Glomerular endothelial cell (primary cell): ENCODE results near the gene ASXL2. TPM values are rescaled to one million over a fixed set of nuclear protein-coding genes. Genes with fewer than 3 reads are reported as not detected.
"Not testable (repeated sequence)": the region's sequence is repeated elsewhere in the genome, so short reads cannot be mapped to it uniquely, and the experiment has no call there.

Experiments used
- DNase-seq: peaks from one replicate; pipeline ENCODE4 v3.0.0-alpha.2; 2011; ENCODE audit warnings: low read depth, low spot score; ENCODE audit errors: extremely low read depth
- total RNA-seq: library from RNA; depleted of rRNA; stranded (reverse); fragments of >200 nt; gene quantifications from 2 replicates; pipeline ENCODE4 v1.2.3, GENCODE V29; 2015

The ASXL2 gene
- total RNA-seq = 17.5 and 22.6 TPM in 2 replicates

DNA sequence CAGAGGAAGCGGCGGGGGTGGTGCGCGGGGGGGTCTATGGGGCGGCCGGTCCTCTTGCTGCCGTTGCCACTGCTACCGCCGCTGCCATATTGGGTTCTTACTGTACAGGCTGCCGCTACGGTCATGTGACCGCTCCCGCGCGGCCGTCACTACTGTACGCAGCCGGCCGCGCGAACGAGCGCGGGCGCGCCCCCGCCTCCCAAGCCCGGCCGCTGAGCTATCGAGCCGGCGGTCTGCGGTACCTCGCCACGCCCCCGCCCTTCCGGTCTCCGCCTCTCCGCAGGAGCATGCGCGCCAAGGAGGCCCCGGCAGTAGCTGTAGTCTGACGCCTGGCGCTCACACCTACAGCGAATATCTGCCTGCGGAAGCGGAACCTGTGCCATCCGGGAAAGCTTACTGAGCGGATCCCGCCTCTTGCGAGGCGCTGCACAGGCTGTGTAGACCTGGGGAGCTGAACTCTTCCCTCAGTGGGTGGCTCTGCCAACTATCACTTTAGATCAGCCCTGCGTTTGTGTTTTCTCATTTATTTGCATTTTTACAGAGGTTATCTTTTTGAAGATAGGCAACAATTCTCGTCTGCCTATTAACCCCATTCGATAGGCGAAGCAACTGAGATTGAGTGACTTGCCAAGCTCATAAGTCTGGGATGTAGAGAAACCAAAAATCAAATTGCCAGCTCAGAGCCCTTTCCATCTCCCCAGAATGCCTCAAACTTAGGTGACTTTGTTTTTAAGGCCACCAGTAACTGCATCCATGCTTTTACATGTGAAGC, at the start of gene ASXL2:
ASXL2 (minus strand) TSS at position 127 of the 772 bp plus-strand sequence. CDS start 265 bp downstream, outside the sequence.
- DNase-seq = no peak

DNA sequence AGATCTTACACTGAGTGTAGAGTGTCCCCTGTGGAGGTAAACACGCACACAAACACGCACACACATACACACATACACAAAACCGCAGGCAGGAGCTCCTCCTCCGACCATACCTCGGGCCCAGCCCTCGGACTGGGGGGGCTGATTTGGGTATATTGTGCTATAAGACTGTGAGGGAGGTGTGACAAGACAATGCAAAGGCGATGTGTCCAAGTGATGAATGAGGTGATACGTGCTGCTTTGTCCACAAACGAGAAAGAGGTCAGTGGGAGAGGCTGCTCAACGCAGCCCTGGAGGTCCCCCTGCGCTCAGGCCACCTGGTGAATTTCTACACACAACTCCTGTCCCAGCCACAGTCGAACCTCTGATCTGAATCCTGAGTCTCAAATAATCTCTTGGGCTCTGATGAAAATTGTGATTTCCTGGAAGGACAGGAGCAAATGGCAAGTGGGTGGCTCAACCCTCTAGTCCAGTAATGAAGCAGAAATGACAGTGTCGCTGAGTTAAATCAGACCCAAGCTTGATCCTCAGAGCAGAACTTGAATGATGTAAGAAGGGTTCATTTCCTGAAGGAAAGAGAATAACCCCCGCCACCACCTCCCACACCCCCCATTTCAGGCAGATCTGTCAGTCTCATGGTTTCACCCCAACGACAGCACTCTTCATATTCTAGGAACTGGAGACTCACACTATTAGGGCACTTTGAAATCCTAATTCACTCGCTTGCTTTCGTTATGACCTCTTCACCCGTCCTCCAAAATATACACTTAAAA, 48.9 kb upstream of the ASXL2 start:
- DNase-seq = no peak

DNA sequence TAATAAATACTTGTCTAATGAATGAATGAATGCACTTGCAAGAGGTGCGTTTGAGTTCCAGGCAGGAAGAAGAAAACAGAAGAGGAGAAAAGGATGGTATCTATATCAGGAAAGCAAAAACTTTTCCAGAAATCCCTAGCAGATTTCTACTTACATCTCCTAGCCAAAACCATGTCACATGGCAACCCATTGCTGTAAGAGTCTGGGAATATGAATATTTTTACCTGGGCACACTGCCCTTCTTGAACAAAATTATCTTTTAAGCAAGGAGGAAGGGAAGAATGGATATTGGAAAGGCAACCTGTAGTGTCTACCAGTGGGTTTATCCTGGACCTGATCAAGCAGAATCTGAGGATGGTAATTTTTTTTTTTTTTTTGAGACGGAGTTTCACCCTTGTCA, 44.2 kb upstream of the ASXL2 start:
- no peak for DNase-seq

DNA sequence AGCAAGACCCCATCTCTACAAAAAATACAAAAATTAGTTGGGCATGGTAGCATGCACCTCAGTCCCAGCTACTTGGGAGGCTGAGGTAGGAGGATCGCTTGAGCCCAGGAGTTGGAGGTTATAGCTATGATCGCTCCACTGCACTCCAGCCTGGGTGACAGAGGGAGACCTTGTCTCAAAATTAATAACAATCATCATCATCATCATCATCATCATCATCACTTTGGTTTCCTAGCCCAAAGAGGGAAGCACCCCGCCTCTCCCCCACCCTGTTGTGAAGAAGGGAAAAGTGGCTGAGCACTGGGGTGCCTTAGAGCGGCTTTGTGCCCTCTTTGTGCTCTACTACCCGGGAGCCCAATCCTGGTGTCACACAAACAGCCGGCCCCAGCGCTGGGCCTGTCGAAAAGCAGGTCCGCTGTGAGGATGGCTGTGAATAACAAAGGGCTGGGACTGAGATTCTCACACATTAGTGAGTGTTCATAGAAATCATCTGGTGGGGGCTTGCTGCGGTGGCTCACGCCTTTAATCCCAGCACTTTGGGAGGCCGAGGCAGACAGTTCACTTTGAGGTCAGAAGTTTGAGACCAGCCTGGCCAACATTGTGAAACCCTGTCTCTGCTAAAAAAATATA, 42.6 kb upstream of the ASXL2 start:
- no peak for DNase-seq

DNA sequence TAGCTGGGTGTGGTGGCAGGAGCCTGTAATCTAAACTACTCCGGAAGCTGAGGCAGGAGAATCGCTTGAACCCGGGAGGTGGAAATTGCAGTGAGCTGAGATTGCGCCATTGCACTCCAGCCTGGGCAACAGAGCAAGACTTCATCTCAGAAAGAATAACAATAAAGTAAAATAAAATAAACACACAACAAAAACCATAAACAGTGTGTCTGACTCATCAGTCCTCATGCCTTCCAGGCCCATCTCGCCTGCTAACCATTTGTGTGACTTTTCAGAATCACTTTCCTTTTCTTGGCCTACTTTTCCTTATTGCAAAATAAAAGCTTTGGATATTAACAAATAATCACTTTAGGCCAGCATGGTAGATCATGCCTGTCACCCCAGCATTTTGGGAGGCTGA, 42.0 kb upstream of the ASXL2 start:
- DNase-seq = no peak

DNA sequence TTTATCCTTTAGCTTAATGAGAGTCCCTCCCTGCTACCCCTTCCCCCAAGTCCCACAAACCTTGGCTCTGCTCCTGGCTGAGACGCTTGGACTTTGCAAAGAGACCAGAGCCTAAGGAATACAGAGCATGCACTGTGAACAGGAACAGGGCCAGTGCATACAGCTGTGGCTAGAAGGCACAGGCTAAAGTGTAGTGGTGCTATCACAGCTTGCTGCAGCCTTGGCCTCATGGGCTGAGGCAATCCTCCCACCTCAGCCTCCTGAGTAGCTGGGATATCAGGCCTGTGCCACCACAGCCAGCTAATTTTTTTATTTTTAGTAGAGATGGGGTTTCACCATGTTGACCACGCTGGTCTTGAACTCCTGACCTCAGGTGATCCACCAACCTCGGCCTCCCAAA, 39.5 kb upstream of the ASXL2 start:
- no peak for DNase-seq

DNA sequence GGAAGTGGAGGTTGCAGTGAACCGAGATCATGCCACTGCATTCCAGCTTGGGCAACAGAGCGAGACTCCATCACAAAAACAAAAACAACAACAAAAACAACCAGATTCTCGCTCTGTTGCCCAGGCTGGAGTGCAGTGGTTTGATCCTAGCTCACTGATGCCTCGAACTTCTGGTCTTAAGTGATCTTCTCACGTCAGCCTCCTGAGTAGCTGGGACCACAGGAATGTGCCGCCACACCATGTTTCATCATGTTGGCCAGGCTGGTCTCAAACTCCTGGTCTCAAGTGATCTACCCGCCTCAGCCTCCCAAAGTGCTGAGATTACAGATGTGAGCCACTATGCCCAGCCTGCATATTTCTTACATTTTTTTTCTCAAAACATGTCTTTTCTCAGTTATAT, 39.1 kb upstream of the ASXL2 start:
- not testable (repeated sequence) for DNase-seq

DNA sequence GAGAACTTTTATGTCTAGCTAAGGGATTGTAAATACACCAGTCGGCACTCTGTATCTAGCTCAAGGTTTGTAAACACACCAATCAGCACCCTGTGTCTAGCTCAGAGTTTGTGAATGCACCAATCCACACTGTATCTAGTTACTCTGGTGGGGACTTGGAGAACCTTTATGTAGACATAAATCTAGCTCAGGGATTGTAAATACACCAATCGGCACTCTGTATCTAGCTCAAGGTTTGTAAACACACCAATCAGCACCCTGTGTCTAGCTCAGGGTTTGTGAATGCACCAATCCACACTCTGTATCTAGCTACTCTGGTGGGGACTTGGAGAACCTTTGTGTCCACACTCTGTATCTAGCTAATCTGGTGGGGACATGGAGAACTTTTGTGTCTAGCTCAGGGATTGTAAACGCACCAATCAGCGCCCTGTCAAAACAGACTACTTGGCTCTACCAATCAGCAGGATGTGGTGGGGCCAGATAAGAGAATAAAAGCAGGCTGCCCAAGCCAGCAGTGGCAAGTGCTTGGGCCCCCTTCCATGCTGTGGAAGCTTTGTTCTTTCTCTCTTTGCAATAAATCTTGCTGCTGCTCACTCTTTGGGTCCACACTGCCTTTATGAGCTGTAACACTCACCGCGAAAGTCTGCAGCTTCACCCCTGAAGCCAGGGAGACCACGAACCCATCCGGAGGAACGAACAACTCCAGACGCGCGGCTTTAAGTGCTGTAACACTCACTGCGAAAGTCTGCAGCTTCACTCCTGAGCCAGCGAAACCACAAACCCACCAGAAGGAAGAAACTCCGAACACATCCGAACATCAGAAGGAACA, 37.9 kb upstream of the ASXL2 start:
- DNase-seq = not testable (repeated sequence)

DNA sequence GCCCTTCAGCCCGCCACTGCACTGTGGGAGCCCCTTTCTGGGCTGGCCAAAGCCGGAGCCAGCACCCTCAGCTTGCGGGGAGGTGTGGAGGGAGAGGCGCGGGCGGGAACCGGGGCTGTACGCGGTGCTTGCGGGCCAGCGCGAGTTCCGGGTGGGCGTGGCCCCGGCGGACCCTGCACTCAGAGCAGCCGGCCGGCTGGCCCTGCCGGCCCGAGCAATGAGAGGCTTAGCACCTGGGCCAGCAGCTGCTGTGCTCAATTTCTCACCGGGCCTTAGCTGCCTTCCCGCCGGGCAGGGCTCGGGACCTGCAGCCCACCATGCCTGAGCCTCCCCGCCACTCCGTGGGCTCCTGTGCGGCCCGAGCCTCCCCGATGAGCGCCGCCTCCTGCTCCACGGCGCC, 37.1 kb upstream of the ASXL2 start:
- DNase-seq = not testable (repeated sequence)

DNA sequence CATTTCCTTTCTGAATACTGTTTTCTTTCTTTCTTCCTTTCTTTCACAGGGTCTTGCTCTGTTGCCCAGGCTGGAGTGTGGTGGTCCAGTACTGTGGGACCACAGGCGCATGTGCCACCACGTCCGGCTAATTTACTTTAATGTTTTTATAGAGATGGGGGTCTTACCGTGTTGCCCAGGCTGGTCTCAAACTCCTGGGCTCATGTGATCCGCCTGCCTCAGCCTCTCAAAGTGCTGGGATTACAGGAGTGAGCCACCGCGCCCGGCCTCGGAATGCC, 35.3 kb upstream of the ASXL2 start:
- DNase-seq = not testable (repeated sequence)

DNA sequence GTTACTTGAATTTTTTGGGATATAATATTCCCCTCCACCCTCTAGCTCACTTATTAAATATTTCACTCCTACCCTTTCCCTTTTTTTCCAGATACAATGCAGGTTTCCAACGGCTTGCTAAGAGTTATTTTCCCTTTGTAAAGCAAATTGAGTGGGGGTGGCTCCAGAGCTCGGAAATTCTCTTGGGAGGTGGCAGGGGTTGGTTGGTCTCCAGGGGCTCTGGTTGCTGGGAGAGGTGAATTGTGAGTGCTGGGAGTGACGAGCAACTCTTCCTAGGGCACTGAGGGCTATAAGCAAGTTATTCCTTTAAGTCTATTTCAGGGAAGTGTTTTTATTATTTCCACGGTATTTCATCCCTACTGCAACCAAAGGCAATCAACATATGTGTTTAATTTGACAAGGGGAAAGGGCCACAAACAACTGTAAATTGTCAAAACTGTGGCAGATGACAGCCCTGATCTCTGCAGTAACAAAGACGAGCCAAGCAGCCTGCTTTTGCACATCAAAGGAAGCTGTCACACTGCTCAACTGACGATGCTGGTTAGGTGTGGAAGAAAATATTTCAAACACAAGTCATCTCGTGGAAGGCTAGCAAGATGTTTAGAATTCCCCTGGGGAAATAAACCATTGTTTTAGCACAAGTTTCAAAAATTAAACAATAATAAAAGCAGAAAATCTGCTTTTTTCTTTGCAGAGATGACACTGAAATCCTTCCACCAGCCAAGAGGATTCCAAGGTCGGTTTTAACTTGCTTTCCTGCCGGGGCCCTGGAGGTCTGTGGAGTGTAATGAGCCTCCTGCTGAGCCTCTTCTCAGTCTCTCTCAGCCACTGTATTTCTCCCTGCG, 34.8 kb upstream of the ASXL2 start:
- DNase-seq = no peak

DNA sequence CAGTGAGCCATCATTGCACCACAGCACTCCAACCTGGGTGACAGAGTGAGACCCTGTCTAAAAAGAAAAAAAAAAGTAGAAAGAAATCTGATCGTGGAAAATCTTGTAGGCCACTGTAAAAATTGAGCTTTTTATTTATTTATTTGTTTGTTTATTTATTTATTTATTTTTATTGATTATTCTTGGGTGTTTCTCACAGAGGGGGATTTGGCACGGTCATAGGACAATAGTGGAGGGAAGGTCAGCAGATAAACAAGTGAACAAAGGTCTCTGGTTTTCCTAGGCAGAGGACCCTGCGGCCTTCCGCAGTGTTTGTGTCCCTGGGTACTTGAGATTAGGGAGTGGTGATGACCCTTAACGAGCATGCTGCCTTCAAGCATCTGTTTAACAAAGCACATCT, 31.3 kb upstream of the ASXL2 start:
- not testable (repeated sequence) for DNase-seq

DNA sequence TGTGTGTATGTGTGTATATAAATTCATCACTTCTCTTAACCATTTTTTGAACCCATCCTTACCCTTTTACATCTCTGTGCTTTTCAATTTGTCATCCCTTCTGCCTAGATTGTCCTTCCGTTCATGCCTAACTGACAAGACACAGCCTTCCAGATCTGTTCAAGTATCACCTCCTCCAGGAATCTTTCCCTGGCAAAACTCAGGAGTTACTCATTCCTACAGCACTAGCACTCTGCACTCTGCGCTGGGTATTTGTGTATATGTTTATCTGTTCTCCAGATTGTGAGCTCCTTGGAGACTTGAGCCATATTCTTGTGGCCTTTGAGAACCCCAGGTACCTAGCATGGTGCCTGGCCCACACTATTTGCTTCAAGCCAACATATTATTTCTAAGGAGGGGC, 26.8 kb upstream of the ASXL2 start:
- DNase-seq = no peak

DNA sequence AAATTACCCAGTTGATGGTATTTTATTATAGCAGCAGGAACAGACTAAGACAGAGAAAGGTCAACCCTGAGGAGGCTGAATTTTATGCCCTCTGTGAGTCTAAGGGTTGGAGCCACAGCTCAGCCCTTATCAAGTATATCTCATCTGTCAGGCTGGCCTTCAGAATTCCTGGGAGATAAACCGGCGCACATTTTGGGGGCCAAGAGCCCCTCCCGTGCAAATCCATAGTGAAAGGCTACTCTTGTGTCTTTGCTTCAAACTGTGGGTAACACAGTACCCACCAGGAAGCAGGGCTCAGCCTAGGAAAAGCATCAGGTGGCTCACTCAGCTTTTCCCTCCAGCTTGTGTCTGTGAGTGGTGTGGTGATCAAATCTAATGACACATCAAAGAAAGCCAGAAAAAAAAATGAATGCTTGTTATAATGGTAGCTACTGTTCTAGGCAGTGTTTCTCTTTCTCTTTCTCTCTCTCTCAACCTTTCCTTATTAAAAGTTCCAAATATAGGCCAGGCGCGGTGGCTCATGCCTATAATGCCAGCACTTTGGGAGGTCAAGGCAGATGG, 25.0 kb upstream of the ASXL2 start:
- no peak for DNase-seq

DNA sequence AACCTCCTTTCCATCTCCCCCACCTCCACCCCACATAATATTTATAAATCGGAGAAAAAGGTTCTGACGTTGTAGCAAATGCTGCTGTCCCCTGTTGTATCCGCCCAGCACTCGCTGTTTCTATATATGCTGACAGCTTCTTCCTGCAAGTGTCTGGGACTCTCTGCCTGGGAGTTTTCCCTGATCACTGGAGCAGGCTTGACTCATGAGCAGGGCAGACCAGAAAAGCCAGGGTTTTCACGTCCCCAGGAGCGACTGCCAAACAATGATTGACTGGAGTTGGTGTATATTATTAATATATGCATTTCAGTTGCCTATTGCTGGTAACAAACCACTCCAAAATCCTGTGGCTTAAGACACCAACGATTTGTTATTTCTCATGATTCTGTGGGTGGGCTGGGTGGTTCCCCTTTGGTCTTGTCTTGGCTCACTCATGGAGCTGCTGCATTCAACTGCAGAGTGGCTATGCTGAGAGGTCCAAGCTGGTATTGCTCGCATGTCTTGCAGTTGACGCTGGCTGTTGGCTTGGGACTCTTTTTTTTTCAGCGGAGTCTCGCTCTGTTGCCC, 21.2 kb upstream of the ASXL2 start:
- DNase-seq = no peak

DNA sequence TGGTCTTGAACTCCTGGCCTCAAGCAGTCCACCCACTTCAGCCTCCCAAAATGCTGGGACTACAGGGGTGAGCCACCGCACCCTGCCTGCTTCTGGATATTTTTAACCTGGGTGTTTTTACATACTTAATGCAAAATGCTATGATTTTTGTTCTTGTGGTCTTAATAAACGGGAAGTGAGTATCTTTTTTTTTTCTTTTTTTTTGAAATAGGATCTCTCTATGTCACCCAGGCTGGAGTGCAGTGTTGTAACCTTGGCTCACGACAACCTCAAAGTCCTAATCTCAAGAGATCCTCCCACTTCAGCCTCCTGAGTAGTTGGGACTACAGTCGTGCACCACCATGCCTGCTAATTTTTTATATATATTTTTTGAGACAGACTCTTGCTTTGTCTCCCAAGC, 19.2 kb upstream of the ASXL2 start:
- DNase-seq = no peak

DNA sequence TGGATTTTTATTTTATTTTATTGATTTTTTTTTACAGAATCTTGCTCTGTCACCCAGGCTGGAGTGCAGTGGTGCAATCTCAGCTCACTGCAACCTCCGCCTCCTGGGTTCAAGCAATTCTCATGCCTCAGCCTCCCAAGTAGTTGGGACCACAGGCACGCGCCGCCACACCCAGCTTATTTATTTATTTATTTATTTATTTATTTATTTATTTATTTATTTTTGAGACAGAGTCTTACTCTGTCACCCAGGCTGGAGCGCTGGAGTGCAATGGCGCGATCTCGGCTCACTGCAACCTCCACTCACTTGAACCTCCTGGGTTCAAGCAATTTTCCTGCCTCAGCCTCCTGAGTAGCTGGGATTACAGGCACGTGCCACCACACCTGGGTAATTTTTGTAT, 18.0 kb upstream of the ASXL2 start:
- DNase-seq = not testable (repeated sequence)

DNA sequence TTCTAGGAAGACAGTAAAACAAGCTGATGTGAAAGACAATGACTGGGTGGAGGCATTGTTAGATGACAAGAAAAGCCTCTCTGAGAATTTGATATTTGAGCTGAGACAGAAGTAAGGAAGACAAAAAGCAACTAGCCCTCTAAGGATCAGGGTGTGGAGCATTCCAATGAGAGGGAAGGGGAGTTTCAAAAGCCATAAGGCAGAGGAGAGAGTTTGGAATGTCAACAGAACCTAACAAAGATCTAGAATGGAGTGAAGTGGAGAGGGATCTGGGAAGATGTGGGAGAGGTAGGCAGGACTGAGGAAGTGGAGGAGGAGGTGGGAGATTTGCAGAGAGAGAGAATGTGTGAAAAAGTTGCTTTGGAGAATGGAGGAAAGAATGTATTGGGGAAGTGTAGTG, 17.3 kb upstream of the ASXL2 start:
- DNase-seq = no peak

DNA sequence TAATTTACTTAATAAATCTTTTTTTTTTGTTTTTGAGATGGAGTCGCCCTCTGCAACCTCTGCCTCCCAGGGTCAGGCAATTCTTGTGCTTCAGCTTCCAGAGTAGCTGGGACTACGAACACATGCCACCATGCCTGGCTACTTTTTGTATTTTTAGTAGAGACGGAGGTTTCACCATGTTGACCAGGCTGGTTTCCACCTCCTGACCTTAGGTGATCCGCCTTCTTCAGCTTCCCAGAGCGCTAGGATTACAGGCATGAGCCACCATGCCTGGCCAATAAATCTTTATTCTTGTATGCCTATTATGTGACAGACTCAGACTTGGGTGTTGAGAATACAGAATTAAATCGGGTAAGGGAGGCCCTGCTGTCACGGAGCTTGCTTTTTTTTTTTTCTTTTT, 16.7 kb upstream of the ASXL2 start:
- DNase-seq = no peak
